ENCODE measurements around the gene MMADHC. TPM values are rescaled to one million over a fixed set of nuclear protein-coding genes. Genes with fewer than 3 reads are reported as not detected.
A peak's percentile ranks its signal among the peaks of the same experiment; 100 is the strongest.
"Not testable (repeated sequence)": the region's sequence is repeated elsewhere in the genome, so short reads cannot be mapped to it uniquely, and the experiment has no call there.

The MMADHC gene
- total RNA-seq, 1 experiment from 2014 or later, result 434 TPM

DNA sequence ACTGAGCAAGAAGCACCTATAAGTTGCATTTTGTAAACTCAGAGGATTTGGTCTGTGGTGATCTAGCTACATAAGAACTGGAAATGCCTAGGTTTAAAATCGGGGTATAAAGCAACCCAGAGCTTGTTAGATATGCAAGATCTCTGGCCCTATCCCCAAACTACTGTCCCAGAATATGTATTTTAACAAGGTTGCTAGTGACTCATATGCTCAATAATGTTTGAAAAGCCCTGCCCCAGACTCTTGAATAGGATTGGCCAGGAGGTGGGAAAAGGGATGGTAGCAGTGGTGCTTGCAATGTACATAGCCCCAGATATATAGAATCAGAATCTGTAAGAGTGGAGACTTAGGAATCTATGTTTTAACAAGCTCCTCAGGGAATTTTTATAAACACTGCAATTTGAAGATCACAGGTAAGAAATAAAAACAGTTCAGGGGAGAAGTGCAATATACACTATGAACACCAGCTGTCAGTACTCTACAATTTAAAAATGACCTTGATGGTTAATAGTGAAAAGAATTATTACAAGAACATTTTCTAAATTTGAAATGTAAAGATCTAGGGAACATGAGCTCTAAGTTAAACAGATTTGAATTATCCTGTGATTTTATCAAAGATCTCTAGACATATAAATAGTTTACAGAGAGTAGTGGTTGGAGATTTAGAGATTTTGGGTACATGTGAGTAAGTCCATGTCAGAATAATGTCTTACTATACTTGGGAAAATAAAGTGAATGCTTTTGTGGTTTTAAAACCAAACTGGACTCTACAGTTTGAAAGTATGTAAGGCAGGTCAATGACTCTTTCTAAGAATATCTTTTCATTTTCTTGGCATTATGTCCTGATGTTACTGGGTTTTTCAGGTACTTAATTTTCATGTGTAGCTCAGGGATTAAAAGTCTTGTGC, 7.7 kb upstream of the MMADHC start:
- peak; percentile 36 for DNase-seq (ENCODE audit: low spot score)

DNA sequence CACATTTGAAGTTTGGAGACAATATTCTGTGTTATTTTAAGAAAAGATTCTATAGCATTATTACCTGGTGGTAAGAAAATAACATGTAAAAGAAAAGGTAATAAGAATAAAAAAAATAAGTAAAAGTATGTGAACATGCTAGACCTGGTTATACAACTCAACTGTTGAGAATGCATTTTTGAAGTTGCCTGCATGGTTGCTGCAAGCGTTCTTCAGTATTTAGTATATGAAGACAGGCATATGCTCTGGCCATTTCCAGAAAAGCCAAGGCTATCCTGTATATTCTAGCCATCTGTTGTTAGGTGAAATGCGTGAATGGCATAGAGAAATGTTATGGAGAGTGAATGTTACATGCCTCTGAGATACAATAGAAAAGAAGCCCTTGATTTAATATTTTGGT, 6.8 kb upstream of the MMADHC start:
- no peak for DNase-seq (ENCODE audit: low spot score)

DNA sequence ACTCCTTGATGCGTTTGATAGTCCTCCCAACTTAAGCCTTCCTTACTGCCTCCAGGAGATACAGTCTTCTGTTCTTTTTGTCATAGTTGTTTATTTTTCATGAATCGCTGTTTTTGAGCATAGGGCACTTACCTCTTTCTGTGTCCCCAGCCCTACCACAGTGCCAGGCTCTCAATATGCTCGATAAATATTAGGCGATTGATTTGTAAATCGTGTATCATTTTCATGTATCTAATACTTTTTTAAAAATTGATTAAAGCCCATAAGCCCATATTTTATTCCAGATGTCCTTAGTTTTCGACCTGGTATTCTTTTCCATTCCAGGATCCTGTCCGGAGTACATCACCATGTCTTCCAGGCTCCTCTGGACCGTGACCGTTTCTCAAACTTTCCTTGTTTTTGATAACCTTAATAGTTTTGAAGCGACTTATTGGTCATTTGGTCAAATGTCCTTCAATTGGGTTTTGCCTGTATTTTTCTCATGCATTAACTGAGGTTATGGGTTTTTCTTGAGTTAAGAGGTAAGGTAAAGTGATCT, 444 bp upstream of the MMADHC start:
- DNase-seq (ENCODE audit: low spot score), result no peak

DNA sequence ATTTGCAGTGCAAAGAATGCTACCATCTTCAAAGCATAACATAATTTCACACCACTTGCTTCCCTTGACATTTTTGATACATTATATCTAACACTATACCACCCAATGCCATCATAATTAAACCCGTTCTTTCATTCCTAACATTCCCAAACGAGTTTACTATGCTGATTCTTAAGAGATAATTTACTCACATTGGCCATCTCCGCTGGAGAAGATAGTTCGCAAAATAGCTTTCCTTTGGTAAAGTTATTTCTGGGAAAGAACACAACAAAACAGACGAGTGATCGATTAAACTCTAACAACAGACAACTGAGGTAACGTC, 716 bp downstream of the MMADHC start:
- DNase-seq (ENCODE audit: low spot score), result no peak

DNA sequence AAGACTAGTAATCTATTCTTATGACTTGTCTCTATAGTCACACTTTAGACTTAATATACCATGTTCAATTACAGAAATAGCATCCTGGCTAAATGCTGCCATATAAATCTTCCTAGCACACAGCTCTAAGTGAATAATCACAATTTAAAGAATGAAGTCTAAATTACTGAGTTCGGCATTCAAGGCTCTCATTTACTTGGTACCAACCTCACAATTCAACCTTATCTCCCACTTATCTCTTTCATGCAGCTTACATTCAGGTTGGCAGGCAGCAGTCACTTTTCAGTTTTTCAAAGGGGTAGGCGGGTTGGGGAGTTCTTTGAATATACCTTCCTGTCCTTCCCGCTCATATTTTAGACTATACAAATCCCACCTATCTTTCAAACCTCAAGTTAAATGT, 1.5 kb downstream of the MMADHC start:
- no peak for DNase-seq (ENCODE audit: low spot score)

DNA sequence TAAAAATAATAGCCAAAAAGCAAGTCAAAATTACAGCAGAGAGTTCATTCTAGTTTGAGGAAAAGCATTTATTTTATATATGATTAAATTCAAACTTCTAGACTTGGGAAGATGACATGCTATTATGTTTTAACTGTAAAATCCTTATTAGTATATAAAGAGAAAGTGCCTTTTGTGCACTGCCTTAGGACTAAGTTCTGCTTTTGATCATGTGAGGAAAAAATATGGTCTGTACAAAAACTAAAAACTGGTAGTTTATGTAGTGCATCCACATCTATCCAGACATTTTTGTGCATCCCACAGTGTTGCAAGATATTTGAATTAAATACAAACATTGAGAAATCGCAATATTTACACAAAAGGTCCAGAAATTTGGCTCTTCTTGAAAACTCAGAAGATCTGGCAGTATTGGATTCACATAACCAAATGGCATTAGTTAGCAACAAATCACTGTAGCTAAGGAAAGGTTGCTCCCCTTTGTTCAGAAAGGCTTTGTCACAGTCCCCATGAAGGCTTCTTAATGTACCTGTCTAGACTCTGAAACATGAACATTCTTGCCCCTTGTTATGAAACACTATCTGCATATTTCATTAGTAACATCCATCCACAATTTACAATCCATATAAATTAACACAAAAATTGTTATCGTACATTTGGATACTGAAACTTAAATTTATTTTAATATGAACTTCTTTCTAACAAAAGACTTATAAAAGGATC, 2.2 kb downstream of the MMADHC start:
- DNase-seq (ENCODE audit: low spot score), result no peak

DNA sequence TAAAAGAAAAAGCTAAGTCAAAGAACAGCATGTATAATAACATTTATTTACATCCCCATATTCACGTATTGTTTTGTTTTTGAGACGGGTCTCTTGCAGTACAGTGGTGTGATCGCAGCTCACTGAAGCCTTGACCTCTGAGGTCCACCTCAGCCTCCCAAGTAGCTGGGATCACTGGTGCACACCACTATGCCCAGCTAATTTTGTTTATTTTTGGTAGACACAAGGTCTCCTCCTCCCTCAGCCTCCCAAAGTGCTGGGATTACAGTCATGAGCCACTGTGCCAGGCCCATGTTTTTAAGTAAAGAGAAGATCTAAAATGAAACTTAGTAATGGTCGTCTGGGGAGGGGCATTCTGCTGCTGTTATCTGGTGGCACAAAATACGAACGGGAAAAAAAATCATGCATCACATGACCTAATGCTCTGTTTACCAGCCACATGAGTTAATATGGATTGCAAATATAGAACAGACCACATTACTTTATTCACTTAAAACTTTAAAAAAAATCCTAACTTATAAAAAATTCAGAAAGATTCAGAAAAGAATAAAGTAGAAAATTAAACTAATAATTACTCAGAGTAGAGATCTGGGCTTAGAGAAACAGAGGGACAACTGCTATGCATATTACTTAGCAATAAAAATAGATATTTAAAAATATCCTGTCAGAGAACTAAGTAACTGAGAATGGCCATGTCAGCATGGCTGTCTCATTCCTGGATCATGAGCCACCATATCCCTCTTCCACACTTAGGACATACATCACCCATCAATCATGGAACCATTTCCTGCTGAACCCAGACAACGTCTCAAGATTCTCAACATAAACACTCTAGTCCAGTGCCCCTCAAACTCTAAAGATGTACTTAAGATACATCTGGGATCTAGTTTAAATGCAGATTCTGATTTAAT, 7.3 kb downstream of the MMADHC start:
- peak; percentile 37 for DNase-seq (ENCODE audit: low spot score)

DNA sequence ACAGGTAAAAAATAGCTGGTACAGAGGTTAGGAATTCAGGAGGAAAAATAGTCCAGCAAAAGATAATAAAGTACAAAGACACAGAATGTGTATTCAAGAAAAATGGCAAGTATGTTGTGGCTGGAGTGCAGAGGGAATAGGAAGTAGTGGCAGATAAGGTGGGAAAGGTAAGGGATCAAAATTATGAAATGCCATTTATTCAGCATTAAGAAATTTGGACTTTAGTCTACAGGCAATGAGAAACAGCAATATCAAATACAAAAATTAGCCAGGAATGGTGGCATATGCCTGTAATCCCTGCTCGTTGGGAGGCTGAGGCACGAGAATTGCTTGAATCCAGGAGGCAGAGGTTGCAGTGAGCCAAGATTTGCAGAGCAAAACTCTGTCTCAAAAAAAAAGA, 10.3 kb downstream of the MMADHC start:
- no peak for DNase-seq (ENCODE audit: low spot score)

DNA sequence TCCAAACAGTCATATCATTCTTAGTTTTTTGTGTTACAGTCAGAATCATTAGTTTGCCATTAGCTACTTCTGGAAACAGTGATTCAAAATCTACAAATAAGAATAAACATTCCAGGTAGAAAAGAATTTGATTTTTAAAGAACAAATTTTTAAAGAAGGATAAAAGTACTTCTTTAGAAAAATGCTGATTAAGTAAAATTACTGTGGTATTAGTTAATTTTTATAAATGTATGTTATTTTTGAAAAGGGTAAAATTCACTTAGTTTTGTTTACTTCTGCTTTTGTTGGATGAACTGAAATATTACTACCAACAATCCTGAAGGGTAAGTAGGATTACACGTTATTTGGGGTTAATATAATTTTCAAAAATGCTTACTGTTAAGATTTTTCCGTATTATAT, 11.8 kb downstream of the MMADHC start:
- DNase-seq (ENCODE audit: low spot score), result no peak

DNA sequence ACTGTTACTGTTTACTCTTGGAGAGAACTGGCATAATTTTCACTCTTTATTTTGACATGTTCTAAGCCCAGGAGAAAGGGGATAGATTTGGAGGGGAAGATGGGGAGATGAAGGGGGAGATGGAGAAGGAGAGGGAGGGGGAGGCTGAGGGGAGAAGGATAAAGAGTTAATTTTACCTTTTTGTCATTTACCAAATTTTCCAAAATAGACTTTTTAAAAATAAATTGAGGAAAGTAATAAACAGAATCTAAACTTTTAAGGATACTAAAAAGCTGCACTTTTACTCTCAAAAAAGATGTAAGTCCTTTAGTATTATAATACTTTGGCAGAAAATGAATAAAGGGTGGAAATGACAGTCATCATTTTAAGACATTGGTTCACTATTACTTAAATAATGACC, 12.3 kb downstream of the MMADHC start:
- no peak for DNase-seq (ENCODE audit: low spot score)

DNA sequence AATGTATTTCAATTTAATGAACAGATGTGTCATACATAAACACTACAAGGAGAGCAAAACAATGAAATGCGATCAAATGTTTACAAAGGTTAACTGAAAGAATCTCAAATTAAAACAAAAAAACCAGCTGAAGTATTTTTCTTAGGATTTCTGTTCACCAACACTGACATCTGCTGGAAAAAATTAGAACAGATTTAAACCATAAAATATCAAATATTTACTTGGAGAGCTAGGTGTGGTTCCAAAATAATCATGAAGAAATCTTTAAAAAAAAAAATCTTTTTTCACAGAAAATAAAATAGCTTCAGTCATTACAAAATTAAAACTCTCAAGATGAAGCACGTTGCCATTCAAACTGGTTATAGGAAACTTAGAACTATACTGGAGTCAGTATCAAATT, 13.8 kb downstream of the MMADHC start:
- DNase-seq (ENCODE audit: low spot score), result no peak

DNA sequence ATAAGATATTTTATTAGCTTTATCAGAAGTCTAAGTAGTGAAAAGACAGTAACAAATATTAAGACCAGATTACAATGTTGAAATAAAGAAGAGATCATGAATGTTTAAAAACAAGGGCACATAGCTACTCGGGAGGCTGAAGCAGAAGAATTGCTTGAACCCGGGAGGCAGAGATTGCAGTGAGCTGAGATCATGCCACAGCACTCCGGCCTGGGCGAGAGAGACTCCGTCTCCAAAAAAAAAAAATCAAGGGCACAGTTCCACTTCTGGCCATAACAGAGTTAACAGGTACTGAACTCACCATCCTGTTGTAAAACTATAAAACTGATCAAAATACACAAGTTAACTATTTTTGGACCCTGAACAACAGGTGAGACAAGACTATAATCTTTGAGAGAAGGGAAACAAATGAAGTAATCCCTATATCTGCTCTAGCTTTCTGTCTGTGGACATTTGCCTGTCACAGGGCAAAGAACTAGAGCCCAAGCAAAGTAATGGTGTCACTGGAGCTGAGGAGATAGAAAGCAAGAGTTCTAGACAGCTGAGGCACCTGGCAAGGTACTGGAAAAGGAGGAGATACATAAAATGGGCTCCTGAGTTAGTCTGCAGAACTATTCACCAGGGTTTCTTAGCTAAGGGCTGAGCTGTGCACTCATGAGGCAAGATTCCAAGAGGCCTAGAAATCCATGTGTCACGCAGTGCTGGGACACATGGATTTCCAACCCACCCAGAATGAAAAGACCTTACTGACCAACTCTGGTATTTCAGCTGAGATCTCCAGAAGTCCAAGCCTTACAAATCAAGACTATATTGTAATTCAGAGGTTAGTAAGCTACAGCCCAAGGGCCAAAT, 15.2 kb downstream of the MMADHC start:
- DNase-seq (ENCODE audit: low spot score), result no peak

DNA sequence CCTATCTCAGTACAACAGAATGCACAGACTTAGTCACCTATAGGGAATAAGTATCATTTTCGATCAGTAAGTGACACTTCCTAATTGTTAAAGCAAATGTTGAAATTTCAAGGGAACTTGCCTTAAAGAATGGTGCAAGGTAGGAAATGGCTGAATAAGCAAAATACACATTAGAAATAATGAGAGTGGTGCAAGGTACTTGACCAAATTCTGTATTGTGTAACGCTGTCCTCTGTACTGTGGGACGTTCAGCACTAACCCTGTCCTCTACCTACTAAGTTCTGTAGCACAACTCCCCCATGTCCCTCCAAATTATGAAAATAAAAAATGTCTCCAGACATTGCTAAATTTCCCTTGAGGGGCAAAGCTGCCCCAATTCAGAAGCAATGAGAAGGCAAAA, 19.4 kb downstream of the MMADHC start:
- no peak for DNase-seq (ENCODE audit: low spot score)

DNA sequence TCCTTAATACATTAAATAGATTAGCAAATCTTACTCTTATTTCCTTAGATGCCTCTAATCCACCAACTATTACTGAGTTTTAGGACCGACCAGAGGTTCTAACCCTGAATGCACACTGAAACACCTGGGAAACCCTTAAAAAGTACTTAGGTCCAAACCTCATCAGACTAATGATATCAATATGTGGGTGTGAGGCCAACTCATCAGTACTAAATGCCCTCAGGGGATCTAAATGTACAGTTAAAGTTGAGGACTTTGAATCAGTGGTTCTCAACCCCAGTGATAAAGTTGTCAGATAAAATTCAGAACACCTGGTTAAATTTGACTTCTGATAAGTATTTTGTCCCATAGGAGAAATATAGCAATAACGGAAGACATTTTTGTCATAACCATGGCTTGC, 20.9 kb downstream of the MMADHC start:
- DNase-seq (ENCODE audit: low spot score), result no peak

DNA sequence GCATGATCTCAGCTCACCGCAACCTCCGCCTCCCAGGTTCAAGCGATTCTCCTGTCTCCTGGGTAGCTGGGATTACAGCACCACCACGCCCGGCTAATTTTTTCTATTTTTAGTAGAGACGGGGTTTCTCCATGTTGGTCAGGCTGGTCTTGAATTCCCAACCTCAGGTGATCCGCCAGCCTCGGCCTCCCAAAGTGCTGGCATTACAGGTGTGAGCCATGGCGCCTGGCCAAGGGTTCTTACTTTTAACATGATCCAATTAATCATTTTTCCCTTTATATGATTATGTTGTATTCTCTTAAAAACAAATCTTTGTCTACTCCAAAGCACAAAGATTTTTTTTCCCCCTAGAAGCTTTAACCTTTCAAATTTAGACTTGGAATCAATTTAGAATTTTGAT, 21.9 kb downstream of the MMADHC start:
- DNase-seq (ENCODE audit: low spot score), result not testable (repeated sequence)

DNA sequence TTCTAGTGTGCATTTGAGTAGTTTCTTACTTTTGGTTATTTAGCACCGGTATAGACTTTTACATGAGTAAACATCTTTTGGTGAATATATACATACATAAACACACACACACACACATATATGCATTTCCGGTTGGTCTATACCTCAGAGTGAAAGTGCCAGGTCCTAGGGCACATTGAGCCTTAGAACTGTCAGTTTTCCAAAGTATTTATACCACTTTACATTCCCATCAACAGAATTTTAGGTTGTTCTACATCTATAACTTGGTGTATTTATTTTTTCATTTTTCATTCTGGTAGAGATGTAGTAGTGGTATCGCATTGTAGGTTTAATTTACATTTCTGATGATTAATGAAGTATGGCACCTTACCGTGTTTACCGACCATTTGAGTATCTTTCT, 22.6 kb downstream of the MMADHC start:
- no peak for DNase-seq (ENCODE audit: low spot score)

DNA sequence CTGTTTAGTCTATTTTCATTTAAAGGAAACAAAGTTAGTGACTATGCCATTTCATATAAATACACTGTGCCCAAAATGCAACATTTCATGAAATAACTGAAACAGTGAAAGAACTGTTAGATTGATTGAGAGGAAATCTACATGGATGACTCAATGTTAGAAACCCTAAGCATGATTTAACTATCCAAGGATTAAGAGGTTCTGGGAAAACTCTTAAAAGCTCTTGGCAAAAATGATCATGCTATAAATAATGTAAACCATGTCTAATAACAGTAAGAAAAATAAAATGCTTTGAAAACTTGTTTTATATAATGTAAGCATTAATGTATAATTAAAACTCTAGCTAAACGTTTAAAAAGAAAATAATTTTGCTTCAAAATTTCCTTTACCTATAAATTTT, 23.5 kb downstream of the MMADHC start:
- DNase-seq (ENCODE audit: low spot score), result no peak

DNA sequence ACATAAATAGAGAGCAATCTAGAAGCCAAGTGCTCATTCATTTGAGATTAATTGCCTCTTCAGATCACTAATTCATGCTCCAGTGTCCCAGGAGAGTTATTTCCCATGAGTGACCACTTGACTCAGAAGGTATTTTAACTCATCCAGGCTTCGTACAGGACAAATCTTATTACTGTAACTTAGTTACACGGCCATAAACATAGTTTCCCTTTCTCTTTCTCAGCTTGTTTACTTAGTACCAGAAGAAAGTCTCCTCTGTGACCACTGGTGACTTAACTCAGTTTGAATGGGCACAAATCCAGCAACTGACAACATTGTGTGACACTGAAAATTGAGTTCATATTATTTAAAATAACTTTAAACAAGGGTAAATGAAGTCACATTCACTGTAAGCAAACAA, 25.3 kb downstream of the MMADHC start:
- DNase-seq (ENCODE audit: low spot score), result peak; percentile 51

DNA sequence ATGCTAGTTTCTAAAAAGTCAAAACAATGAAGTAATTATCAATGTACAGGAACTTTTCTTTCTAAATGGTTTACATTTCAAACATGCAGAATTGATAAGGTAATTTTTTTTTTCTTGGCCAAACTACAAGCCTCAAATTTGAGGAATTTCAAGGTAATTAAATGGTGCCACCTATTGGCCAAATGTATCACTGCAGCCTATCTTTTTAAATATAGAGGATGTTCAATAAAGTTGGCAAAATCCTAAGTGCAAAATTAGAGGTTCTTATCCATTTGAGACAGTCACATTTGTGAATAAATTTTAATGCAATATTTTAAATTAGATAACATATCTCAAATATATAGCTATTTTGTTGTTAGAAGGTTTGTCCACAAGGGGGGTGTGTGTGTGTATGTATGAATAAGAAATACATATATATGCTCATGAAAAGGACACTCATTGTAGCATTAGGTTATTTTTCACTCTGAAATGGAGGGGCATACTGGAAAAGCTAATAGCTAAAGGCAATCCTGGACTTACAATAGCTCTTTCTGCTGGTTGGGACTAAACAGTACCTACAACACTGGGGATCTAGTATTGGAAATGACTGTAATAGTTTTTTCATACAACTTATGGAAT, 26.2 kb downstream of the MMADHC start:
- DNase-seq (ENCODE audit: low spot score), result peak; percentile 27

DNA sequence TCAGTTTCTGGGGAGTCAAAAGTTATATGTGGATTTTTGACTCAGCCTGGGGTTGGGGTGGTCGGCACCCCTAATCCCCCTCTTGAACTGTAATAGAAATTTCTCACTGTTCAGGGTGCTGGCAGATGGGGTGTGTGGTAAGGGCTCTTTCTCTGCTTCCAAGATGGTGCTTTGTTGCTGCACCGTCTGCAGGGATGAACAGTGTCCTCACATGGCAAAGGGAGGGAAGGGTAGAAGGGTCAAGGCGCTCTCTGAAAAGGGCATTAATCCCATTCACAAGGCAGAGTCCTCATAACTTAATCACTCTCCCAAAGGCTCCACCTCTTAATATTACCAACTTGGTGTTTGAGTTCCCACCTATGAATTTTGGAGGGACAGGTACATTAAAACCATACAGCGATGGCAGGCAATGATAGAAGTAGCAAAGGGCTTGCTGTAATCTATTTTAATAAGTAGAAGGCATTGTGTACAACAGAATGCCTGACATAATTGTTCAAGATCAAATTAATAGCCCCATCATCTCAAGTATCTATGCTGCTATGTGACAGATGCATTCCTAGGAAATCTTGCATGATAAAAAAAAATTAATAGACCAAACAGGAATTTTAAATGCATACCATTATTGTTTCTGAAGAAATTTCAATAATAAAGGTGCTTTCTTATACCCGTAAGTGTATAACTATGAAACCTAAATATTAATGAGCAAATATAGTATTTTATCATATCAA, 28.1 kb downstream of the MMADHC start:
- DNase-seq (ENCODE audit: low spot score), result no peak

All from A172 (cell line).